A673 (cell line): ENCODE data around the gene BBS4. TPM values are rescaled to one million over a fixed set of nuclear protein-coding genes. Genes with fewer than 3 reads are reported as not detected.

Source experiments
- BruUV-seq: library from RNA; stranded (reverse); fragments of 400-500 nt; replicated peaks from 2 replicates; lab custom pipeline; 2021; lab: Mats Ljungman, UMichigan
- CTCF ChIA-PET: fragments of 300-600 bp; sonication (Branson Sonifier 250); formaldehyde crosslinking; loops from one replicate; lab custom pipeline; 2022; ENCODE audit warnings: antibody characterized with exemption; lab: Charles Lee
- POLR2A ChIA-PET: fragments of 300-600 bp; sonication (Branson Sonifier 250); formaldehyde crosslinking; loops from one replicate; lab custom pipeline; 2022; ENCODE audit warnings: antibody characterized with exemption; ENCODE audit not compliant: low non-redundant PET; lab: Charles Lee
- DNase-seq: peaks from one replicate; pipeline ENCODE4 v3.0.0-alpha.2; 2015; ENCODE audit warnings: low spot score
- H3K27ac ChIP-seq: fragments of 200-600 bp; sonication (generic); 2 replicates; pipeline ENCODE4 v1.5.1; 2016; ENCODE audit warnings: mixed run types, low read depth, mild to moderate bottlenecking, mixed read lengths, antibody characterized with exemption, low read length; ENCODE audit not compliant: poor library complexity, severe bottlenecking
- H3K27me3 ChIP-seq: fragments of 200-600 bp; sonication (generic); replicated peaks from 2 replicates; pipeline ENCODE4 v1.6.1; 2017; ENCODE audit warnings: mixed run types, low read depth, mild to moderate bottlenecking, mixed read lengths, antibody characterized with exemption, low read length; ENCODE audit not compliant: insufficient read depth, poor library complexity
- H3K36me3 ChIP-seq: fragments of 200-600 bp; sonication (generic); 2 replicates; pipeline ENCODE4 v1.6.1; 2016; ENCODE audit warnings: mixed run types, mild to moderate bottlenecking, mixed read lengths, antibody characterized with exemption, low read length; ENCODE audit not compliant: insufficient read depth, poor library complexity, severe bottlenecking
- H3K4me1 ChIP-seq: fragments of 200-600 bp; sonication (generic); 2 replicates; pipeline ENCODE4 v1.6.1; 2017; ENCODE audit warnings: mixed run types, mild to moderate bottlenecking, mixed read lengths, antibody characterized with exemption, low read length; ENCODE audit not compliant: insufficient read depth, poor library complexity, severe bottlenecking
- H3K4me3 ChIP-seq: fragments of 200-600 bp; sonication (generic); 2 replicates; pipeline ENCODE4 v1.5.1; 2016; ENCODE audit warnings: low read depth, mixed run types, mild to moderate bottlenecking, mixed read lengths, low read length; ENCODE audit not compliant: poor library complexity, severe bottlenecking
- H3K9me3 ChIP-seq: fragments of 200-600 bp; sonication (generic); 2 replicates; pipeline ENCODE4 v1.6.1; 2016; ENCODE audit warnings: mixed run types, low read depth, mild to moderate bottlenecking, mixed read lengths, antibody characterized with exemption, low read length; ENCODE audit not compliant: poor library complexity, severe bottlenecking
- EZH2 ChIP-seq: fragments of 200-600 bp; sonication (generic); IDR thresholded peaks from 2 replicates; pipeline ENCODE4 v1.6.1; 2017; ENCODE audit warnings: borderline replicate concordance, low read depth, mild to moderate bottlenecking, mixed read lengths, antibody characterized with exemption, low read length; ENCODE audit not compliant: poor library complexity, severe bottlenecking
- intact Hi-C: fragments of 100-400 bp; cut with micrococcal nuclease; formaldehyde crosslinking; loops from one replicate; pipeline ENCODE4 v1.10.0; 2022; ENCODE audit not compliant: unreplicated experiment
- total RNA-seq: library from RNA; stranded (reverse); gene quantifications from 2 replicates; pipeline ENCODE4 v1.2.3, GENCODE V29; 2021
- TF ChIP-seq, protein P1 (sequence below): fragments of 300-800, 200-600 bp; sonication (generic); conservative IDR thresholded peaks from 2 replicates; pipeline ENCODE4 v1.5.1; 2017; ENCODE audit warnings: low read depth, mild to moderate bottlenecking, antibody characterized with exemption, low read length, moderate library complexity, mixed read lengths

Gene BBS4
- total RNA-seq, 1 experiment from 2014 or later, result 22.9 TPM

DNA sequence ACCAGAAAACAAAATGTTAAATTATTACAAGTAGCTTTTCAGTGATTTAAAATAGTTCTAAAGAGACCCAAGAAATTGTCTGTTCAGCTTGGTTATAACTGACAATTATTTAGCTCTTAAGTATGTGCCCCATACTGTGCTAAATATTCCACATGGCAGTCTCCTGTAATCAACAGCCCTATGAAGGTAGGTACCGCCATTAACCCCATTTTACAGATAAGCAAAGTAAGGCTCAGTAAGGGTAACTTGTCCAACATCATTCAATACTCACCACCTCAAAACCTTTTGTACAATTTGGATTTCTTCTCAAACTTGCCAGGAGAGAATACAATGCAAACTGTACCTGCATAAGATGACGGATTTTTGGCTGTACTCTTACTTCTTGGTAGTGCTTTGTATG lies 63.7 kb downstream of the BBS4 start:
- Histone ChIP-seq H3K36me3 (peaks cover 9% of the 10 kb centered on the region), H3K4me1 (peaks cover 10% of the 10 kb centered on the region), H3K4me3 (no peak overlapping the region), H3K27ac (no peak overlapping the region), H3K9me3 (no peaks in the 10 kb centered on the region), H3K27me3 (no peaks in the 10 kb centered on the region)
- ChIA-PET CTCF (no interaction called here), POLR2A (no interaction called here)
- TF ChIP-seq, protein P1, sequence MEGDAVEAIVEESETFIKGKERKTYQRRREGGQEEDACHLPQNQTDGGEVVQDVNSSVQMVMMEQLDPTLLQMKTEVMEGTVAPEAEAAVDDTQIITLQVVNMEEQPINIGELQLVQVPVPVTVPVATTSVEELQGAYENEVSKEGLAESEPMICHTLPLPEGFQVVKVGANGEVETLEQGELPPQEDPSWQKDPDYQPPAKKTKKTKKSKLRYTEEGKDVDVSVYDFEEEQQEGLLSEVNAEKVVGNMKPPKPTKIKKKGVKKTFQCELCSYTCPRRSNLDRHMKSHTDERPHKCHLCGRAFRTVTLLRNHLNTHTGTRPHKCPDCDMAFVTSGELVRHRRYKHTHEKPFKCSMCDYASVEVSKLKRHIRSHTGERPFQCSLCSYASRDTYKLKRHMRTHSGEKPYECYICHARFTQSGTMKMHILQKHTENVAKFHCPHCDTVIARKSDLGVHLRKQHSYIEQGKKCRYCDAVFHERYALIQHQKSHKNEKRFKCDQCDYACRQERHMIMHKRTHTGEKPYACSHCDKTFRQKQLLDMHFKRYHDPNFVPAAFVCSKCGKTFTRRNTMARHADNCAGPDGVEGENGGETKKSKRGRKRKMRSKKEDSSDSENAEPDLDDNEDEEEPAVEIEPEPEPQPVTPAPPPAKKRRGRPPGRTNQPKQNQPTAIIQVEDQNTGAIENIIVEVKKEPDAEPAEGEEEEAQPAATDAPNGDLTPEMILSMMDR, result no peak
- no peak for TF ChIP-seq EZH2
- no peak for DNase-seq
- BruUV-seq, result no TSS peak
- intact Hi-C loops, result no loop called here

DNA sequence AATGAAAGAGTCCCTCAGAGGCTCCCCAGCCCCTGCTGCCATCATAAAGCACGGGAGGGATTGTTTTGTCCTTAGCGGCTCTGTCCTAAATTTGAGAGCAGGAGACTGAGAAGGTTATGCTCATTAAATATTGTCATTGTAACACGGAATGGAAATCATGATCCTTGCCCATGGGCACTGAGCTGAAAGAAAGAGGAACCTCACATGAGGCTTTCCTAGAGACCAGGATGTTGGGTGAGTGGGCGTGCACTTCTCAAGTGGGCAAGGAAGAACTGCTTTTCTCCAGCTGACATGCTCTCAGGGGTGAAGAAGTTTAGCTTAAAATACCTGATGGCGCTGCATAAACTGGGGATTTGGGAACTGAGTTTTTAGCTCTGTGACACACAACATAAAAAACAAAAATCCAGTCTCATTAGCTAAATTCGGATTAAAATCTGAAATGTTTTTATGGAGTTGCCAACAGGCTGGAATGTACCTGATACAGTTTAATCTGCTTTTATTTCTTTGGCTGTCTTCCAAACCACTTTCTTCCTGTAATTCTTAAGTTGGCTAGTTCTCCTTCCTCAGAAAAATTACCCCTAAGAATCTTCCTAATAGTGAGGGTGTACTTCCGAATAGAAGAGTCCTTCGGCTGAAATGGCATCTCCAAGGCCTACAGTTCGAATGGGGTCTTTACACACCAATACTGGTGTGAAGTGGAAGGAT lies 65.9 kb downstream of the BBS4 start:
- BruUV-seq, result TSS peak; percentile 41

DNA sequence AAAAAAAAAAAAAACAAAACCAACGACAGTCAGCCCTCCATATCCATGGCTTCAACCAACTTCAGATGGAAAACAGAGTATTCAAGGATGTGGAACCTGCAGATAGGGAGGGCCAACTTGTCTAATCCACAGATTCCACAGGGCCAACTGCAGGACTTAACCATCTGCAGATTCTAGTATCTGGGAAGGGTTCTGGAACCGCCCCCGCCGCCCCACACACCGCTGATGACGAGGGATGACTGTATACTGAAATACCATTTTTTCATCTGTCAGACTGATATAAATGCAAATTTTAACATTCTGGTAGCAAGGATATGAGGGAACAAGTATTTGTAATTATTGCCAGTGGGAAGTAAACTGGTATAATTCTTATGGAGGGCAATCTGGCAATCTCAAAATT lies 68.1 kb downstream of the BBS4 start:
- Histone ChIP-seq H3K36me3 (peaks cover 21% of the 10 kb centered on the region), H3K4me3 (no peak overlapping the region), H3K4me1 (peaks cover 10% of the 10 kb centered on the region), H3K27ac (no peak overlapping the region), H3K27me3 (no peaks in the 10 kb centered on the region), H3K9me3 (no peaks in the 10 kb centered on the region)
- ChIA-PET POLR2A (no interaction called here), CTCF (no interaction called here)
- intact Hi-C loops, result no loop called here
- no TSS peak for BruUV-seq
- TF ChIP-seq, protein P1, result no peak
- TF ChIP-seq EZH2, result no peak
- no peak for DNase-seq

More for the DNA sequence above, 65.9 kb downstream of the BBS4 start:
- ChIA-PET CTCF (no interaction called here), POLR2A (interaction anchor here (0.6 kb wide), 1 partner anchor 383 kb away, joined by 7 read pairs; no protein-coding TSS in a partner anchor)
- no peaks in the 10 kb centered on the region for H3K9me3 ChIP-seq
- H3K27me3 ChIP-seq, result no peaks in the 10 kb centered on the region
- H3K4me1 ChIP-seq, result peaks cover 10% of the 10 kb centered on the region
- intact Hi-C loops, result no loop called here
- TF ChIP-seq, protein P1, result no peak
- TF ChIP-seq EZH2, result no peak
- H3K36me3 ChIP-seq, result peaks cover 21% of the 10 kb centered on the region
- no peak overlapping the region for H3K27ac ChIP-seq
- peak; percentile 11 for DNase-seq
- no peak overlapping the region for H3K4me3 ChIP-seq
